ENCODE data around the gene KBTBD7.

The KBTBD7 gene

DNA sequence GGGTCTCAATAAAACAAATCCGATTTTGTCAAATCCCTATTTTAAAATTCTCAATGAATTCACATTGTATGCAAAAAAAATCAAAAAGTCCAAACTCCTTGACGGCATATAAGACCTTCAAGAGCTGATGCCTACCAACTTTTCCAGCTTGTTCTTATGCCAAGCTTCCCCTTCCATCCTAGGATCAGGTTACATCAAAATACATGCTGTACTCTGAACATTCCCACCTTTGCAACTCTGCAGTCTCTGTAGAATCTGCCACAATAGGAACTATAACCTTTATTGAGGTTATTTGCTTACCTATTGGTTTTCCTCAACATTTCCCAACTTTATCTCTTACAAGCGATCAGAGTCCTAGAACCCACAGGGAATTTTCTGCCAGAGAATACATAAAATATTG is 7.9 kb downstream of the KBTBD7 start:
- Histone ChIP-seq H3K79me2 (ENCODE audit: control insufficient read depth, low read length) (no peaks in the 10 kb centered on the region), H3K9me2 (replicated peaks; ENCODE audit: control insufficient read depth, low read length) (no peaks in the 10 kb centered on the region)

GRCh38 chr13:41182231-41182630 is 12.1 kb downstream of the KBTBD7 start:
- Histone ChIP-seq H3F3A (ENCODE audit: control insufficient read depth, insufficient read depth) (no peaks in the 10 kb centered on the region), H3K4me1 (ENCODE audit: control insufficient read depth, low read length) (no peaks in the 10 kb centered on the region), H3K4me3 (ENCODE audit: low read length) (no peak overlapping the region), H3K9me2 (replicated peaks; ENCODE audit: control insufficient read depth, low read length) (no peaks in the 10 kb centered on the region), H3K36me3 (ENCODE audit: control insufficient read depth, low read length) (no peaks in the 10 kb centered on the region), H3K27ac (ENCODE audit: low read depth, low read length) (no peak overlapping the region), H3K4me2 (ENCODE audit: low read length) (no peak overlapping the region), H3K9me3 (ENCODE audit: control insufficient read depth, insufficient read depth, low read length) (no peaks in the 10 kb centered on the region), H3K79me2 (ENCODE audit: control insufficient read depth, low read length) (no peaks in the 10 kb centered on the region), H3K27me3 (ENCODE audit: control insufficient read depth, low read length) (no peaks in the 10 kb centered on the region), H4K20me1 (ENCODE audit: control insufficient read depth, insufficient read depth, low read depth, low read length) (no peaks in the 10 kb centered on the region)
- TF ChIP-seq, protein P1, sequence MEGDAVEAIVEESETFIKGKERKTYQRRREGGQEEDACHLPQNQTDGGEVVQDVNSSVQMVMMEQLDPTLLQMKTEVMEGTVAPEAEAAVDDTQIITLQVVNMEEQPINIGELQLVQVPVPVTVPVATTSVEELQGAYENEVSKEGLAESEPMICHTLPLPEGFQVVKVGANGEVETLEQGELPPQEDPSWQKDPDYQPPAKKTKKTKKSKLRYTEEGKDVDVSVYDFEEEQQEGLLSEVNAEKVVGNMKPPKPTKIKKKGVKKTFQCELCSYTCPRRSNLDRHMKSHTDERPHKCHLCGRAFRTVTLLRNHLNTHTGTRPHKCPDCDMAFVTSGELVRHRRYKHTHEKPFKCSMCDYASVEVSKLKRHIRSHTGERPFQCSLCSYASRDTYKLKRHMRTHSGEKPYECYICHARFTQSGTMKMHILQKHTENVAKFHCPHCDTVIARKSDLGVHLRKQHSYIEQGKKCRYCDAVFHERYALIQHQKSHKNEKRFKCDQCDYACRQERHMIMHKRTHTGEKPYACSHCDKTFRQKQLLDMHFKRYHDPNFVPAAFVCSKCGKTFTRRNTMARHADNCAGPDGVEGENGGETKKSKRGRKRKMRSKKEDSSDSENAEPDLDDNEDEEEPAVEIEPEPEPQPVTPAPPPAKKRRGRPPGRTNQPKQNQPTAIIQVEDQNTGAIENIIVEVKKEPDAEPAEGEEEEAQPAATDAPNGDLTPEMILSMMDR (IDR thresholded peaks at IDR 0.05; ENCODE audit: low read depth, low read length, poor library complexity, severe bottlenecking) = no peak
- no peak for TF ChIP-seq EZH2phosphoT487 (IDR thresholded peaks at IDR 0.05; ENCODE audit: borderline replicate concordance, low read length)

More for the DNA sequence above, 7.9 kb downstream of the KBTBD7 start:
- no peak overlapping the region for H3K4me2 ChIP-seq (ENCODE audit: low read length)
- no peaks in the 10 kb centered on the region for H4K20me1 ChIP-seq (ENCODE audit: control insufficient read depth, insufficient read depth, low read depth, low read length)
- no peaks in the 10 kb centered on the region for H3K27me3 ChIP-seq (ENCODE audit: control insufficient read depth, low read length)
- no peak overlapping the region for H3K27ac ChIP-seq (ENCODE audit: low read depth, low read length)
- TF ChIP-seq EZH2phosphoT487 (IDR thresholded peaks at IDR 0.05; ENCODE audit: borderline replicate concordance, low read length) = no peak
- TF ChIP-seq, protein P1 (IDR thresholded peaks at IDR 0.05; ENCODE audit: low read depth, low read length, poor library complexity, severe bottlenecking) = no peak
- no peaks in the 10 kb centered on the region for H3F3A ChIP-seq (ENCODE audit: control insufficient read depth, insufficient read depth)
- peaks cover 11% of the 10 kb centered on the region; the same call in 1 of the 2 replicates for H3K36me3 ChIP-seq (ENCODE audit: control insufficient read depth, low read length)
- no peaks in the 10 kb centered on the region for H3K4me1 ChIP-seq (ENCODE audit: control insufficient read depth, low read length)
- no peak overlapping the region for H3K4me3 ChIP-seq (ENCODE audit: low read length)
- no peaks in the 10 kb centered on the region for H3K9me3 ChIP-seq (ENCODE audit: control insufficient read depth, insufficient read depth, low read length)

- Histone ChIP-seq H3K4me2 (ENCODE audit: low read length) (no peak overlapping the region), H3K36me3 (ENCODE audit: control insufficient read depth, low read length) (no peaks in the 10 kb centered on the region), H3K79me2 (ENCODE audit: control insufficient read depth, low read length) (no peaks in the 10 kb centered on the region), H3K4me3 (ENCODE audit: low read length) (no peak overlapping the region), H3K27ac (ENCODE audit: low read depth, low read length) (no peak overlapping the region), H3K9me3 (ENCODE audit: control insufficient read depth, insufficient read depth, low read length) (peaks cover 6% of the 10 kb centered on the region; the same call in 1 of the 2 replicates), H3K9me2 (replicated peaks; ENCODE audit: control insufficient read depth, low read length) (no peaks in the 10 kb centered on the region), H4K20me1 (ENCODE audit: control insufficient read depth, insufficient read depth, low read depth, low read length) (no peaks in the 10 kb centered on the region), H3F3A (ENCODE audit: control insufficient read depth, insufficient read depth) (no peaks in the 10 kb centered on the region), H3K4me1 (ENCODE audit: control insufficient read depth, low read length) (no peaks in the 10 kb centered on the region), H3K27me3 (ENCODE audit: control insufficient read depth, low read length) (no peaks in the 10 kb centered on the region)
- TF ChIP-seq, protein P1 (IDR thresholded peaks at IDR 0.05; ENCODE audit: low read depth, low read length, poor library complexity, severe bottlenecking) = no peak
- TF ChIP-seq EZH2phosphoT487 (IDR thresholded peaks at IDR 0.05; ENCODE audit: borderline replicate concordance, low read length) = no peak
Observed at GRCh38 chr13:41179593-41180250, 14.6 kb downstream of the KBTBD7 start.
